Tibial artery (tissue), 4 donors: ENCODE results near the gene ADD2.

Experiments
- DNase-seq, 2 donors: peaks; one replicate each; pipeline ENCODE4 v3.0.0-alpha.2; 2019
- H3K27ac ChIP-seq, 2 donors: fragments of 200-600 bp; sonication (generic) in 1 of 2; 1 replicate in 1 of 2; 2 replicates in 1 of 2; pipeline ENCODE4 v1.5.1; 2018 to 2019; ENCODE audit warnings: mild to moderate bottlenecking in 1 of 2
- H3K27me3 ChIP-seq, 2 donors: fragments of 200-600 bp; sonication (generic) in 1 of 2; one replicate each; pipeline versions ENCODE4 v1.5.1 to v1.6.0; 2016 to 2019
- H3K36me3 ChIP-seq, 3 donors: fragments of 200-600 bp; sonication (generic) in 2 of 3; one replicate each; pipeline ENCODE4 v1.5.1; 2016 to 2019; ENCODE audit warnings: mild to moderate bottlenecking in 2 of 3
- H3K4me1 ChIP-seq, 4 donors: fragments of 200-600 bp; sonication (generic) in 2 of 4; 1 replicate in 3 of 4; 2 replicates in 1 of 4; pipeline ENCODE4 v1.5.1; 2016 to 2019
- H3K4me3 ChIP-seq, 2 donors: fragments of 200-600 bp; sonication (generic) in 1 of 2; 1 replicate in 1 of 2; 2 replicates in 1 of 2; pipeline ENCODE4 v1.5.1; 2018 to 2019; ENCODE audit warnings: mild to moderate bottlenecking in 2 of 2
- H3K9me3 ChIP-seq, 3 donors: fragments of 200-600 bp; sonication (generic) in 1 of 3; one replicate each; pipeline ENCODE4 v1.5.1; 2016 to 2019
- CTCF ChIP-seq, 2 experiments: fragments of 200-600 bp in 1 of 2; fragments of 450-650 bp in 1 of 2; IDR thresholded peaks; one replicate each; pipeline ENCODE4 v1.5.1; 2017 to 2019; ENCODE audit warnings: antibody characterized with exemption in 2 of 2, mild to moderate bottlenecking in 1 of 2, moderate library complexity in 1 of 2
- intact Hi-C: fragments of 100-400 bp; cut with DNase I; formaldehyde crosslinking; loops from one replicate; pipeline ENCODE4 v1.15.0; 2023; ENCODE audit warnings: low total_unique reads

The ADD2 gene

GRCh38 chr2:70712916-70713315 is 55.1 kb downstream of the ADD2 start:
- no peak overlapping the region for H3K27ac ChIP-seq
- H3K9me3 ChIP-seq = no peaks in the 10 kb centered on the region
- H3K36me3 ChIP-seq = no peaks in the 10 kb centered on the region
- no peaks in the 10 kb centered on the region for H3K4me1 ChIP-seq
- intact Hi-C loops = no loop called here
- TF ChIP-seq CTCF (IDR thresholded peaks at IDR 0.05) = no peak
- no peaks in the 10 kb centered on the region for H3K27me3 ChIP-seq
- no peak overlapping the region for H3K4me3 ChIP-seq
- DNase-seq = no peak

- no peaks in the 10 kb centered on the region for H3K27me3 ChIP-seq
- no peak overlapping the region for H3K27ac ChIP-seq
- no peaks in the 10 kb centered on the region for H3K9me3 ChIP-seq
- H3K4me1 ChIP-seq = no peaks in the 10 kb centered on the region
- TF ChIP-seq CTCF (IDR thresholded peaks at IDR 0.05) = no peak
- H3K36me3 ChIP-seq = no peaks in the 10 kb centered on the region
- DNase-seq = no peak
- no peak overlapping the region for H3K4me3 ChIP-seq
- intact Hi-C loops = no loop called here
These were observed 56.8 kb downstream of the ADD2 start for GRCh38 chr2:70711191-70711590.

GRCh38 chr2:70710038-70710690 is 57.8 kb downstream of the ADD2 start:
- no peak overlapping the region for H3K4me3 ChIP-seq
- H3K27me3 ChIP-seq = no peaks in the 10 kb centered on the region
- DNase-seq = no peak
- intact Hi-C loops = no loop called here
- no peaks in the 10 kb centered on the region for H3K4me1 ChIP-seq
- H3K9me3 ChIP-seq = no peaks in the 10 kb centered on the region
- H3K27ac ChIP-seq = no peak overlapping the region
- no peak for TF ChIP-seq CTCF (IDR thresholded peaks at IDR 0.05)
- no peaks in the 10 kb centered on the region for H3K36me3 ChIP-seq

GRCh38 chr2:70709275-70710037 is 58.5 kb downstream of the ADD2 start:
- intact Hi-C loops = no loop called here
- no peak overlapping the region for H3K27ac ChIP-seq
- TF ChIP-seq CTCF (IDR thresholded peaks at IDR 0.05) = no peak
- H3K4me1 ChIP-seq = no peaks in the 10 kb centered on the region
- no peaks in the 10 kb centered on the region for H3K9me3 ChIP-seq
- no peak for DNase-seq
- no peaks in the 10 kb centered on the region for H3K27me3 ChIP-seq
- no peak overlapping the region for H3K4me3 ChIP-seq
- H3K36me3 ChIP-seq = no peaks in the 10 kb centered on the region

GRCh38 chr2:70708376-70709199 is 59.4 kb downstream of the ADD2 start:
- H3K36me3 ChIP-seq = no peaks in the 10 kb centered on the region
- no peak overlapping the region for H3K27ac ChIP-seq
- H3K4me1 ChIP-seq = no peaks in the 10 kb centered on the region
- no peak overlapping the region for H3K4me3 ChIP-seq
- no peaks in the 10 kb centered on the region for H3K9me3 ChIP-seq
- intact Hi-C loops = no loop called here
- no peak for DNase-seq
- no peak for TF ChIP-seq CTCF (IDR thresholded peaks at IDR 0.05)
- H3K27me3 ChIP-seq = no peaks in the 10 kb centered on the region
